ENCODE data around the gene AKAP13. TPM values are rescaled to one million over a fixed set of nuclear protein-coding genes. Genes with fewer than 3 reads are reported as not detected.

AKAP13 gene
- total and polyA plus RNA-seq, 2 of the 8 experiments (the other 6 are each of a cell fraction or from before 2014, with no cell fraction given): 14.0 to 46.2 TPM

DNA sequence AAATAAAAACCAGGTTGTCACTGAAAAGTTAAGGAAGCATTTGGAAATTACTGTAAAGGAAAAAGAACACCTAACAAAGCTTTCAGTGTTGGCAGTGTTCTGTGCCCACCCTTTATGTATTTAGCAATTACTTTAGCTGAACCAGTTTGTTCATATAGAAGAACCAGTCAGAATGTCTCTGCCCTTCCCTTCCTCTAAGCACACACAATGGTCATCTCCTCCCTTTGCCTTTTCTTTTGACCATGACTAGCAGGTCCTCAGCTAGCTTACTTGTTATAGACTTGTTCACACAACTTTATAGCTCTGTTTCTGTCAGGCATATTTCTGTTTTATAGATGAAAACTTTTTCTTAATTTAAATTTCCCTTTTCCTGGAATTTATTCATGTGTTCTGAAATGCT is 59.6 kb downstream of the AKAP13 start:
- Histone ChIP-seq H2BK5ac (ENCODE audit: low read depth, low read length) (no peak overlapping the region), H4K8ac (ENCODE audit: extremely low read depth, insufficient read depth, low read length) (no peak overlapping the region), H3K79me1 (ENCODE audit: low read depth, low read length) (peaks cover 3% of the 10 kb centered on the region; the same call in 1 of the 2 replicates), H3K9ac (replicated peaks in 1 of 4; ENCODE audit: extremely low read depth in 1 of 4, low read depth in 3 of 4, low read length in 3 of 4) (no peak overlapping the region), H2AFZ (ENCODE audit: low read length) (no peak overlapping the region), H2BK15ac (ENCODE audit: low read length) (no peak overlapping the region), H2BK12ac (ENCODE audit: low read depth, low read length) (no peak overlapping the region), H2AK5ac (ENCODE audit: low read depth, low read length) (no peak overlapping the region), H3K56ac (replicated peaks; ENCODE audit: insufficient read length, low read depth, low read length) (no peak overlapping the region), H3K4me2 (ENCODE audit: insufficient read depth in 1 of 2, low read depth in 2 of 2, low read length in 2 of 2) (no peak overlapping the region), H2BK20ac (ENCODE audit: low read length) (no peak overlapping the region), H3K4me1 (replicated peaks in 1 of 4; ENCODE audit: control insufficient read depth in 3 of 4, insufficient read depth in 4 of 4, low read length in 3 of 4) (peaks cover 2 to 9% (median 5%) of the 10 kb centered on the region in 4 experiments; a peak in 4 of 7 replicates), H3K27me3 (replicated peaks in 1 of 4; ENCODE audit: control insufficient read depth in 3 of 4, extremely low read depth in 1 of 4, insufficient read depth in 3 of 4, low read length in 3 of 4) (no peaks in the 10 kb centered on the region), H2BK120ac (replicated peaks; ENCODE audit: low read depth, low read length) (no peak overlapping the region), H4K20me1 (replicated peaks in 1 of 2; ENCODE audit: control insufficient read depth in 1 of 2, insufficient read depth in 2 of 2, low read length in 2 of 2) (peaks cover 0 to 4% of the 10 kb centered on the region in 2 experiments), H4K91ac (replicated peaks; ENCODE audit: insufficient read length, low read length) (no peak overlapping the region), H3K14ac (ENCODE audit: insufficient read length) (no peak overlapping the region), H3K27ac (ENCODE audit: low read depth, low read length) (no peak overlapping the region), H3K4me3 (ENCODE audit: extremely low read depth in 1 of 4, insufficient read depth in 2 of 4, low read depth in 3 of 4, low read length in 4 of 4) (no peak overlapping the region), H3K23ac (ENCODE audit: insufficient read length) (no peak overlapping the region), H3K18ac (ENCODE audit: extremely low read depth, low read length) (no peak overlapping the region), H3K36me3 (ENCODE audit: control insufficient read depth in 2 of 4, insufficient read depth in 4 of 4, low read length in 3 of 4) (no peaks in the 10 kb centered on the region), H3K23me2 (ENCODE audit: low read depth, low read length) (no peaks in the 10 kb centered on the region), H4K5ac (ENCODE audit: insufficient read length, low read depth, low read length) (no peak overlapping the region), H3K79me2 (ENCODE audit: control insufficient read depth in 1 of 2, insufficient read depth in 2 of 2, low read length in 2 of 2) (peaks cover 3 to 43% of the 10 kb centered on the region in 2 experiments; a peak in 2 of 4 replicates), H3K4ac (replicated peaks; ENCODE audit: insufficient read length, low read depth, low read length) (no peak overlapping the region), H3K9me3 (ENCODE audit: insufficient read depth in 2 of 2, low read depth in 1 of 2, low read length in 1 of 2) (no peaks in the 10 kb centered on the region)
- DNase-seq (ENCODE audit: low read depth in 1 of 2, low spot score in 2 of 2) (no peak), FAIRE-seq (no peak)
- CTCF ChIA-PET (ENCODE audit: partially characterized antibody): interaction anchor here (0.8 to 1.5 kb wide), 5 partner anchors 9 to 114 kb away, joined by 3 to 4 read pairs (median 3); no protein-coding TSS in a partner anchor
- POLR2A ChIA-PET (ENCODE audit: partially characterized antibody): no interaction called here
- TF ChIP-seq ZNF274 (IDR thresholded peaks at IDR 0.05; ENCODE audit: borderline replicate concordance, extremely low read depth, low read length) (no peak), ASH2L (IDR thresholded peaks at IDR 0.05; ENCODE audit: low read length) (no peak), CBX5 (IDR thresholded peaks at IDR 0.05; ENCODE audit: low read depth, low read length) (no peak), TEAD4 (IDR thresholded peaks at IDR 0.05; ENCODE audit: low read depth, low read length) (no peak), JUND (IDR thresholded peaks at IDR 0.05; ENCODE audit: low read length) (no peak), EZH2 (IDR thresholded peaks at IDR 0.05; ENCODE audit: low read depth, low read length, severe bottlenecking) (no peak), NRF1 (IDR thresholded peaks at IDR 0.05; ENCODE audit: low read depth, low read length) (no peak), SP2 (IDR thresholded peaks at IDR 0.05; ENCODE audit: low read length) (no peak), PHF8 (conservative IDR thresholded peaks at IDR 0.05; ENCODE audit: low read depth, low read length) (no peak), HDAC6 (IDR thresholded peaks at IDR 0.05; ENCODE audit: low read depth, low read length) (no peak), POU5F1 (IDR thresholded peaks at IDR 0.05; ENCODE audit: low read depth, low read length) (no peak), BRCA1 (IDR thresholded peaks at IDR 0.05; ENCODE audit: low read depth, low read length) (no peak)
- TF ChIP-seq, protein P1, sequence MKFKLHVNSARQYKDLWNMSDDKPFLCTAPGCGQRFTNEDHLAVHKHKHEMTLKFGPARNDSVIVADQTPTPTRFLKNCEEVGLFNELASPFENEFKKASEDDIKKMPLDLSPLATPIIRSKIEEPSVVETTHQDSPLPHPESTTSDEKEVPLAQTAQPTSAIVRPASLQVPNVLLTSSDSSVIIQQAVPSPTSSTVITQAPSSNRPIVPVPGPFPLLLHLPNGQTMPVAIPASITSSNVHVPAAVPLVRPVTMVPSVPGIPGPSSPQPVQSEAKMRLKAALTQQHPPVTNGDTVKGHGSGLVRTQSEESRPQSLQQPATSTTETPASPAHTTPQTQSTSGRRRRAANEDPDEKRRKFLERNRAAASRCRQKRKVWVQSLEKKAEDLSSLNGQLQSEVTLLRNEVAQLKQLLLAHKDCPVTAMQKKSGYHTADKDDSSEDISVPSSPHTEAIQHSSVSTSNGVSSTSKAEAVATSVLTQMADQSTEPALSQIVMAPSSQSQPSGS (IDR thresholded peaks at IDR 0.05; ENCODE audit: low read length): no peak

Data from H1 (cell line).